Activated CD8-positive, alpha-beta T cell treated with anti-CD3 and anti-CD28 coated beads, Interleukin-2, amount 10 ng/mL, durations not matched to agents 7 days and 5 days (primary cell): ENCODE results near the gene P3H1. TPM values are rescaled to one million over a fixed set of nuclear protein-coding genes. Genes with fewer than 3 reads are reported as not detected.
"Not testable (repeated sequence)": the region's sequence is repeated elsewhere in the genome, so short reads cannot be mapped to it uniquely, and the experiment has no call there.

Experiments used
- ATAC-seq: fragments of 150-1000 bp; cut with Tn5 transposase; one replicate; pipeline ENCODE4 v1.10.0; 2021; ENCODE audit warnings: moderate library complexity
- CTCF ChIA-PET: fragments of 350-600 bp; sonication (Branson Sonifier 250); formaldehyde crosslinking; loops from one replicate; lab custom pipeline; 2021; ENCODE audit warnings: antibody characterized with exemption; lab: Charles Lee
- POLR2A ChIA-PET: fragments of 350-600 bp; sonication (Branson Sonifier 250); formaldehyde crosslinking; loops from one replicate; lab custom pipeline; 2021; ENCODE audit warnings: antibody characterized with exemption; lab: Charles Lee
- DNase-seq: peaks from one replicate; pipeline ENCODE4 v3.0.0-alpha.2; 2020
- H3K27ac Mint-ChIP-seq: one replicate; pipeline ENCODE4 v1.8.0; 2021; ENCODE audit warnings: mild to moderate bottlenecking, mixed read lengths
- H3K27me3 Mint-ChIP-seq: one replicate; pipeline ENCODE4 v1.8.0; 2021; ENCODE audit warnings: low read depth, mixed read lengths
- H3K36me3 Mint-ChIP-seq: one replicate; pipeline ENCODE4 v1.8.0; 2021; ENCODE audit warnings: low read depth, mixed read lengths
- H3K4me1 Mint-ChIP-seq: one replicate; pipeline ENCODE4 v1.8.0; 2021; ENCODE audit warnings: low read depth, mixed read lengths
- H3K4me3 Mint-ChIP-seq: one replicate; pipeline ENCODE4 v1.8.0; 2021; ENCODE audit warnings: mild to moderate bottlenecking, mixed read lengths
- H3K9me3 Mint-ChIP-seq: one replicate; pipeline ENCODE4 v1.8.0; 2022; ENCODE audit warnings: mixed read lengths; ENCODE audit not compliant: insufficient read depth
- total RNA-seq, 2 experiments: library from RNA; stranded (reverse); gene quantifications; one replicate each; pipeline ENCODE4 v1.2.3, GENCODE V29; 2021

P3H1 gene
- total RNA-seq, 2 experiments from 2014 or later = 42.9 to 45.5 TPM

DNA sequence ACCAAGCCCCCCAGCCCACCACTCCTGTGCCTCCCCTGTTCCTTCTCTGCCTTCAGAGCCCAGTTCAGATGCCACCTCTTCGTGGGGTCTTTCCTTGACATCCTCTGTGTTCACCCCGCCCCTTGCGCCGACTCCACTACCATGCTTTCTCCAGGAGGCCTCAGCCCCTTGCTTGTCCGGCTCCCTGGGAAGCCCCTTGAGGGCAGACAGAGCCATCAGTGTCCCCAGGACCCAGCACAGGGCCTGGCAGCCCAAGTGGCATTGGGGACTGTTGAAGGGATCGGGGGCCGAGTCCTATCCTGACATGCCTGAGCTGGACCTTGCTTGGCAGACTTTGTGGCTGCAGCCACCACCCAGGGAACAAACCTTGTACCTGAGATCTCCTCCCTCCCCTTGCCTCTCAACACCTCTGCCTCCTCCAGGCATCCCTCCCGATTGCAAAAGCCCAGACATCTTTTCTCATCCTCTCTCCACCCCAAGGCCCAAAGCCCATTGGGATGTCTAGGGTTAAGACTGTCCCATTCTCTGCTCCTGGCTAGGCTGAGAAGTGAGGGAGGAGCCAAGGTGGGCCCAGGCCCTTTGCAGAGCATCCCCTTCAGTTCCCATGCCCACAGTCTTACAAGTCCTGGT, 30.1 kb downstream of the P3H1 start:
- H3K36me3 Mint-ChIP-seq = no peaks in the 10 kb centered on the region
- DNase-seq = no peak

GRCh38 chr1:42736152-42736551, 30.7 kb downstream of the P3H1 start:
- H3K9me3 Mint-ChIP-seq = no peaks in the 10 kb centered on the region
- H3K36me3 Mint-ChIP-seq = no peaks in the 10 kb centered on the region
- ChIA-PET POLR2A (no interaction called here), CTCF (no interaction called here)
- no peak overlapping the region for H3K4me3 Mint-ChIP-seq
- H3K27ac Mint-ChIP-seq = peak overlapping the region; percentile 48
- no peaks in the 10 kb centered on the region for H3K27me3 Mint-ChIP-seq
- DNase-seq = no peak
- ATAC-seq = no peak
- H3K4me1 Mint-ChIP-seq = peaks cover 11% of the 10 kb centered on the region

More for the DNA sequence above, 30.1 kb downstream of the P3H1 start:
- Mint-ChIP-seq H3K27me3 (no peaks in the 10 kb centered on the region), H3K9me3 (no peaks in the 10 kb centered on the region), H3K4me3 (no peak overlapping the region), H3K4me1 (peaks cover 11% of the 10 kb centered on the region), H3K27ac (peak overlapping the region; percentile 48)
- POLR2A ChIA-PET = no interaction called here
- CTCF ChIA-PET = no interaction called here
- ATAC-seq = no peak

GRCh38 chr1:42735477-42736105, 31.2 kb downstream of the P3H1 start:
- H3K27me3 Mint-ChIP-seq = no peaks in the 10 kb centered on the region
- POLR2A ChIA-PET = interaction anchor here (0.6 kb wide), 1 partner anchor 1018 kb away, joined by 3 read pairs; no protein-coding TSS in a partner anchor
- H3K36me3 Mint-ChIP-seq = no peaks in the 10 kb centered on the region
- no peak overlapping the region for H3K4me3 Mint-ChIP-seq
- H3K9me3 Mint-ChIP-seq = no peaks in the 10 kb centered on the region
- no peak for DNase-seq
- no peak for ATAC-seq
- peaks cover 11% of the 10 kb centered on the region for H3K4me1 Mint-ChIP-seq
- CTCF ChIA-PET = no interaction called here
- no peak overlapping the region for H3K27ac Mint-ChIP-seq

- Mint-ChIP-seq H3K4me1 (peaks cover 11% of the 10 kb centered on the region), H3K27ac (no peak overlapping the region), H3K36me3 (no peaks in the 10 kb centered on the region), H3K4me3 (no peak overlapping the region), H3K9me3 (no peaks in the 10 kb centered on the region), H3K27me3 (no peaks in the 10 kb centered on the region)
- DNase-seq (no peak), ATAC-seq (no peak)
- ChIA-PET CTCF (no interaction called here), POLR2A (interaction anchor here (0.6 kb wide), 1 partner anchor 1019 kb away, joined by 3 read pairs; no protein-coding TSS in a partner anchor)
These were observed 31.8 kb downstream of the P3H1 start for GRCh38 chr1:42735056-42735455.

DNA sequence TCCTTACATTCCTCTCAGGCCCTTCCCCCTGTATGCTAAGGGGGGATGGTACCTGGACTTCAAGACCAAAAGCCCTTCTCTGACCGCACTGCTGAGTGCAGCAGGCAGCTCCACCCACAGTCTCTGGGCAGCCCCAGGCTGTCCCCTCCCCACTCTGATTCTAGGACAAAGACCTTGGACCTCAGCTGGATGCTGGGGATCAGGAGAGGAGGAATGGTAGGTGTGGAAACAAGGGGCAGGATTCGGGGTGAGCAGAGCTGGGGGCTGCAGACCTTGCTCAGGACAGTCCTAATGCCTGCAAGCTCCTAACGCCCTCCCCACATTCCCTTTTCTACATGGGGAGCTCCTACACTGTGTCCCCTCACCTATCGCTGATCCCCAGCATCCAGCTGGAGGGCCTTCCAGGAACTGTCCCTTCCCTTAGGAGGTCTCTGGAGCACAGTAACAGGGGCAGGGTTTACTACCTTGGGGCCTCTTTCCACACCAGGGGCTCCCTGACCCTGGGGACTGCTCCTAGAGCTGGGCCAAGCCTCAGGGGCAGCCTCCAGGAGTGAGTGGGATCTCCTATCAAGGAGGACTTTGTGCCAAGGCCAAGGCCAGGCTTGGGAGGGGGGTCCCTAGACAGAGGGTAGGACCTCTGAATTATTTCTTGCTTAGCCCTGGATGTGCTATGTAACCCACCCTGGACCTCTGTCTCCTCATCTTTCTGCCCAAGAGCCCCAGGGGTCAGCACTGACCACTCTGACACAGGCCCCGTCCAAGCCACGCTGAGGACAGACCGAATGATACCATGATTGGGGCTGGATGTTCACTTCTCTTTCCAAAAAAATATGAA, 32.4 kb downstream of the P3H1 start:
- Mint-ChIP-seq H3K4me1 (peaks cover 11% of the 10 kb centered on the region), H3K27me3 (no peaks in the 10 kb centered on the region), H3K4me3 (no peak overlapping the region), H3K27ac (no peak overlapping the region), H3K9me3 (no peaks in the 10 kb centered on the region), H3K36me3 (no peaks in the 10 kb centered on the region)
- CTCF ChIA-PET = no interaction called here
- POLR2A ChIA-PET = interaction anchor here (1.2 kb wide), 1 partner anchor 32 kb away, joined by 3 read pairs; the partner anchor contains the start of genes C1orf50 and P3H1
- ATAC-seq = no peak
- DNase-seq = no peak

GRCh38 chr1:42733415-42734200, 33.2 kb downstream of the P3H1 start:
- POLR2A ChIA-PET = interaction anchor here (1.2 kb wide), 1 partner anchor 33 kb away, joined by 3 read pairs; the partner anchor contains the start of genes C1orf50 and P3H1
- Mint-ChIP-seq H3K27me3 (no peaks in the 10 kb centered on the region), H3K4me3 (no peak overlapping the region), H3K4me1 (peaks cover 11% of the 10 kb centered on the region), H3K9me3 (no peaks in the 10 kb centered on the region), H3K36me3 (no peaks in the 10 kb centered on the region), H3K27ac (no peak overlapping the region)
- no peak for DNase-seq
- ATAC-seq = no peak
- CTCF ChIA-PET = no interaction called here

DNA sequence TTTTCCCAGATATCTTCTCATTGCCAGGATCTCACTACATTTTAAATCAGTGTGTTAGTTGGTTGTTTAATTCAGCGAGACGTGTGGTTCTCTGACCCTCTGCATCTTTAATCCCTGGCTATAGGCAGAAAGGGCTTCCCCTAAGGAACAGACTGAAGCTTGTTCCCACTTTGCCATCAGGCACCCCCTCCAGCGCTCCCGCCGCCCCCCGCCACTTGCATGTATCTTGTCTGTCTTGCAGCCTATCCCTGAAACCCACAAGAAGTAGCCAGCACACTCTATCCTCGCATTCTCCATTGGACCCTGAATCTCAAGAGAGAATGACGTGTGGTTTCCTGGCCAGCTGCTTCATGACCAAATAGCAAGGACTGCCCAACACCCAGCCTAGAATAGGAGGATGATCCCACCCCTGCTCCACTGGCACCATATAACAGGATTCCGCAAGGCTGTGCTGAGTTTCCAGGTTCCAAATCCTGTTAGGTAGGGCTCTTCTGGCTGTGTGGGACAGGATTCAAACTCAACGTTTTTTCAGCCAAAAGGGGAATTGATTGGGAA, 34.6 kb downstream of the P3H1 start:
- no peak for ATAC-seq
- Mint-ChIP-seq H3K27me3 (no peaks in the 10 kb centered on the region), H3K36me3 (no peaks in the 10 kb centered on the region), H3K27ac (no peak overlapping the region), H3K4me1 (peaks cover 8% of the 10 kb centered on the region), H3K4me3 (no peak overlapping the region), H3K9me3 (no peaks in the 10 kb centered on the region)
- DNase-seq = no peak
- POLR2A ChIA-PET = no interaction called here
- CTCF ChIA-PET = no interaction called here

- POLR2A ChIA-PET = no interaction called here
- no peaks in the 10 kb centered on the region for H3K27me3 Mint-ChIP-seq
- H3K36me3 Mint-ChIP-seq = no peaks in the 10 kb centered on the region
- H3K4me1 Mint-ChIP-seq = peaks cover 2% of the 10 kb centered on the region
- DNase-seq (no peak), ATAC-seq (no peak)
- CTCF ChIA-PET = interaction anchor here (1.4 kb wide), 1 partner anchor 35 kb away, joined by 4 read pairs; the partner anchor contains the start of genes C1orf50 and P3H1
- no peak overlapping the region for H3K4me3 Mint-ChIP-seq
- no peaks in the 10 kb centered on the region for H3K9me3 Mint-ChIP-seq
- no peak overlapping the region for H3K27ac Mint-ChIP-seq
These were observed 35.2 kb downstream of the P3H1 start for GRCh38 chr1:42731585-42731984.

DNA sequence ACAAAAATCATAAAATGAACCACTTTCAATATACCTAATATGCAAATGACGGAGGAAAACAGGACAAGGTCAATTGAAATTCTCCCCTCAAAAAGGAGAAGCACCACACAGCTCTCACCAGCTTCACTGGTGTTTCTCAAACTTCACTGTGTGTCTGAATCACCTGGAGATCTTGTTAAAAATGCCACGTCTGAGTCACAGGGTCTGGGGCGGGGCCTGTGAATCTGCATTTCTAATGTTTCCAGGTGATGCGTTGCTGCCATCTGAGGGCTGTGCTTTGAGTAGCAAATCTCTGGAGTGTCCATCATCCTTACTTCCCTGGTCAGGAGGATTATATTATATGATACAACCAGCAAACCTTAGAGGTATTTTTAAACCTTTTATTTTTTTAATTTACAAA, 35.8 kb downstream of the P3H1 start:
- H3K27ac Mint-ChIP-seq = no peak overlapping the region
- no peaks in the 10 kb centered on the region for H3K9me3 Mint-ChIP-seq
- peak; percentile 38 for DNase-seq
- ATAC-seq = no peak
- H3K36me3 Mint-ChIP-seq = no peaks in the 10 kb centered on the region
- H3K27me3 Mint-ChIP-seq = no peaks in the 10 kb centered on the region
- no peak overlapping the region for H3K4me3 Mint-ChIP-seq
- POLR2A ChIA-PET = no interaction called here
- H3K4me1 Mint-ChIP-seq = no peaks in the 10 kb centered on the region
- CTCF ChIA-PET = interaction anchor here (0.7 to 1.4 kb wide), 3 partner anchors 36 to 156 kb away, joined by 3 to 4 read pairs (median 3); partner anchors contain the start of genes C1orf50 and P3H1

DNA sequence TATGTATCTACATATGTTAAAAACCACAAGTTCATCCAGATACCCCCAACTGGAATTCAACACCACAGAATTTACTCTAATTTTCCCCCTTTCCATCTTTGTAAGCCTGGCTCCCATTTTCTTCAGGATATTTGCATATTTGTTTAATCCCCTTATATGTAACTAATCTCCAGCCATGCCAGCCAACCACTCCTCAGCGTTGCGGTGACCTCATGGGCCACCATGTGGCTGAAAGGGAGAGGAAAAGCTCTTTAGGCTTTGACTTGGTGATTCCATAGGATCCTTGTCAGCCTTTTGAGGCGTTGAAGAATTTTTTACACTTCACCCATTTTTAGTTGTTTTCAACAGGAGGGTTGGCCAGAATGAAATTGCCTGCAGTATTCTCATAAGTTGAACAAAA, 36.8 kb downstream of the P3H1 start:
- H3K4me1 Mint-ChIP-seq = no peaks in the 10 kb centered on the region
- POLR2A ChIA-PET = no interaction called here
- CTCF ChIA-PET = interaction anchor here (1.1 to 1.4 kb wide), 2 partner anchors 37 to 152 kb away, joined by 3 to 4 read pairs; partner anchors contain the start of genes C1orf50 and P3H1
- H3K36me3 Mint-ChIP-seq = no peaks in the 10 kb centered on the region
- H3K27me3 Mint-ChIP-seq = no peaks in the 10 kb centered on the region
- H3K9me3 Mint-ChIP-seq = no peaks in the 10 kb centered on the region
- H3K4me3 Mint-ChIP-seq = no peak overlapping the region
- ATAC-seq (no peak), DNase-seq (no peak)
- no peak overlapping the region for H3K27ac Mint-ChIP-seq

GRCh38 chr1:42725820-42726219, 41.0 kb downstream of the P3H1 start:
- H3K27me3 Mint-ChIP-seq, H3K36me3 Mint-ChIP-seq, ATAC-seq, H3K9me3 Mint-ChIP-seq, H3K4me1 Mint-ChIP-seq, POLR2A ChIA-PET, H3K27ac Mint-ChIP-seq, H3K4me3 Mint-ChIP-seq, DNase-seq: not testable (repeated sequence)
- CTCF ChIA-PET = interaction anchor here (0.6 kb wide), 1 partner anchor 13 kb away, joined by 3 read pairs; no protein-coding TSS in a partner anchor
